IPS DF 19.7 (cell line): ENCODE results near the gene GRIK2.
A peak's percentile ranks its signal among the peaks of the same experiment; 100 is the strongest.

Experiments
- DNase-seq: peaks from one replicate; pipeline ENCODE4 v3.0.0-alpha.2; 2013; ENCODE audit warnings: low read depth, low spot score

Gene GRIK2

GRCh38 chr6:101537753-101538316 lies 144.3 kb downstream of the GRIK2 start:
- no peak for DNase-seq

- no peak for DNase-seq
Measured at GRCh38 chr6:101539510-101540245, 146.2 kb downstream of the GRIK2 start.

- DNase-seq, result no peak
Measured at GRCh38 chr6:101541894-101542293, 148.4 kb downstream of the GRIK2 start.

DNA sequence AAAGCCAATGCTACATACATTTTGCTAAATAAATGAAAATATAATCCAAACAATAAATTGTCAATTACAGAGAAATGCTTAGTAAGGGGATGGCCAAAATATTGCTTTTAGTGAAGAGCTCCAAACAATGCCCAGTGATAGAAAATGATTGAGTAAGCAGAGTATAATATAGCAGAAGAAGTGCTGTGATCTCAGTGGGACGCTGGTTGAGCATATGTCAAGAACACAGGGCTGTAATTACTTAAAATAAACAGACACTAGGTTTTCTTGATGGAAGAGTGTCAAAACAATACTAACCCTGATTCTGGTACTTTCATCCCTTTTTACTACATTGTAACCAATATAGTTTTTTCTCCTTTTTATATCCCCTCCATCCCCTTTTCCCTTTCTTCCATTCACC lies 150.3 kb downstream of the GRIK2 start:
- DNase-seq, result no peak

DNA sequence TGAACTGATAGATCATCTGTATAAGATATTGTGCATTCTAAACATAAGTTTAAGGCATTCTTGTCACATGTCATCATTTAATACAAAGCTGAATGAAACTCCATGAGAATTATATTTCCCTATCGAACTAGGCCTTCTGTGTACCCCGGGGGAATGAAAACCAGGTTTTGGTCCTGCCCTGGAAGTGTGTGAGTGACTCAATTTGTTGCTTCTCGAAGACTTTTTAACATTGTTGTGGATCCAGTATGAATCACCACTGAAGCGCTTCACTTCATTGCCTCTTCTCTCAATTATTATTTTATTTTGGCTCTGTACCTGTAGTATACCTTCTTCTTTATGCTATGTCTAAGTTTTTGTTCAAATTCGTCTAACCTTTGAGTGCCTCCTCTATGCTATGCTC lies 150.8 kb downstream of the GRIK2 start:
- DNase-seq, result no peak

- DNase-seq, result no peak
Measured at GRCh38 chr6:101545191-101545590, 151.7 kb downstream of the GRIK2 start.

DNA sequence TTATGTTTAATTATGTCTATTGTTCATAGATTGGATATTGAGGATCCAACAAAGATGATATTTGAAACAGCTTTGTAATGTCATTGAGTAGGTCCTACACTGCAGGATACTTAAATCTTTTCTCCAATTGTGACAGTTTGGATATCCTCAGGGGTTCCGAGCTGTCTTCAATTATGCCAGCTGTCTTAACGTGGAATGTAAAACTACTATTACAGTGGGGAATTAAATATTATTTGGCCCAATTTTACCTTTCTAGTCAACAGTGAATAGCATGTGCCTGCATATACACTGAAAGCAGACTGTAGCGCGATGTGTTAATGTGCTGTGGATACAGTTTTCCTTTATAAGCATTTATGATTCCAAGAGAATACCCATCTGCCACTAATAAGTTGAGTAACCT lies 156.9 kb downstream of the GRIK2 start:
- DNase-seq, result no peak

- DNase-seq, result no peak
Measured at GRCh38 chr6:101554231-101554630, 160.7 kb downstream of the GRIK2 start.

DNA sequence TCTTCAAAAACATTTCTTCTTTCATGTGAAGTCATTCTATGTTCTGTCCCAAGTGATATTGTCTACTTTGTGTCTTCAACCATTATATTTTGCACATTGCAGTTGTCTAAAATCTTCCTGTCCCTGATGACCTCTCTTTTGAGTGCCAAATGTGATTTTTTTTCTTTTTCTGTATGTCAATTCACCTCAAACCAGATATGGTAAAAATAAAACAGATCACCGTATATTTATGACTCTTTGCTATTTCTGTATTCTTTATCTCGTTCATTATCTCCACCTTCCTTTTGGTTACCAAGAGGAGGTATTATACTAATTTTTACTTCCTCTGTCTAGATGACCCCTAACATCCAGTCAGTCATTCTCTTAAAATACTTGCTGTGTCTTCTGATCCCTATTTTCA lies 165.2 kb downstream of the GRIK2 start:
- DNase-seq, result no peak

DNA sequence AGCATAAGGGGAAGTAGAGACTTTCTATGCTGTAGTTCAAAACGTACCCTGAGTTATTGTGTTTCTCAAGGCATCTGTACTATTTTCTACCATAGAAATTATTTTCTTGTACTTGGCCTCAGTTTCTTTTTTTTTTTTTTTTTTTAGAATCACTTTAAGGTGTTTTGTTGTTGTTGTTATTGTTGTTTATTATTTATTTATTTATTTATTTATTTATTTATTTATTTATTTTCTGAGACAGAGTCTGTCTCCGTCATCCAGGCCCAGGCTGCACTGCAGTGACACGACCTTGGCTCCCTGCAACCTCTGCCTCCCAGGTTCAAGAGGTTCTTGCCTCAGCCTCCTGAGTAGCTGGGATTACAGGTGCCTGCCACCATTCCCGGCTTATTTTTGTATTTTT lies 179.1 kb downstream of the GRIK2 start:
- DNase-seq, result no peak

GRCh38 chr6:101577091-101577490 lies 183.6 kb downstream of the GRIK2 start:
- DNase-seq, result no peak

GRCh38 chr6:101578306-101578705 lies 184.8 kb downstream of the GRIK2 start:
- DNase-seq, result no peak

GRCh38 chr6:101582792-101583191 lies 189.3 kb downstream of the GRIK2 start:
- no peak for DNase-seq

- DNase-seq, result no peak
Measured at GRCh38 chr6:101585501-101585900, 192.0 kb downstream of the GRIK2 start.

DNA sequence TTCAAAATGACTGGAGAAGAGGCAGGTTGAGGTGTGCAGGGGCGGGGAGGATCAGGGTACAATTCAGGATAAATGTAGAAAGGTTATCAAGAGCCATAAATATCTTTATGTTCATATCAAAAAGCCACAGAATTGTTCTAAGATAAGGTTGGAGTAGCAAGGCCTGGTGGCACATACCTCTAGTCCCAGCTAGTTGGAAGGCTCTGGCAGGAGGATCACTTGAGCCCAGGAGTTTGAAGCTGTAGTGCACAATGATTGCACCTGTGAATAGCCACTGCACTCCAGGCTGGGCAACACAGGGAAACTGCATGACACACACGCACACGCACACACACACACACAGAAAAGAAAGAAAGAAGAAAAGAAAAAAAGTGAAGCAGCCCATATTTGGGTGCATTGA lies 194.8 kb downstream of the GRIK2 start:
- DNase-seq, result no peak

- DNase-seq, result no peak
Measured at GRCh38 chr6:101595276-101595675, 201.8 kb downstream of the GRIK2 start.

DNA sequence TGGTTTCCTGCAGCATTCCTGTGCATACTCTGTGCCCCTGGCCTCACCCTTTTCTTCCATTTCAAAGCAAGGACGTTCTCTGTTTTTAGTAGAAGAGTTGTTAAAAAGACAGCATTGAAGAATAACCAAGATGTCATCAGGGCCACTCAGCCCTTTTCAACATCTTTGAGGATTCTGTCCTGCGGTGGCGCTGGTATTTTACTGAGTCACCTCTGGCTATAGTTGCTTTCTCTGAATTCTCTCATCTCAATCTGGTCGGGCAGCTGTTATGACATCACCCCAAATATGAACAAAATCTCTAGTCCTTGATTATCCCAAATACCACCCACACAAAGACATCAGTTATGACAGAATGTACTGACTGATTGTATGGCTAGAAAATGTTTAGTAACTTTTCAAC lies 204.2 kb downstream of the GRIK2 start:
- DNase-seq, result no peak

DNA sequence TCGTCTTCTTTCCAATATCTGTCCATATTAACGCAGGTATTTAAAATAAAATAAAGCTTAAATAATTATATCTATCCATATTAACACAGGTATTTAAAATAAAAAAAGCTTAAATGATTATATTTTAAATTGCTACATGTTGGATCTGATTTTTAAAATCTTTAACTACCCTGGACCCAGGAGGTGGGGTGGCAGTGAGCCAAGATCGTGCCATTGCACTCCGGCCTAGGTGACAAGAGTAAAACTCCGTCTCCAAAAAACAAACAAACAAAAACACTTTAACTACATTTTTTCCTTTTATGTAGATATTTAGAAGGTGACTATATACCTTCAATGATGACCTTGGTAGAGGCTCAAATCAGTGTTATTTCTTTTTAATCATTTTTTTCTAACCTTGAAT lies 211.9 kb downstream of the GRIK2 start:
- no peak for DNase-seq

GRCh38 chr6:101605874-101606273 lies 212.4 kb downstream of the GRIK2 start:
- DNase-seq, result no peak

- no peak for DNase-seq
Measured at GRCh38 chr6:101607111-101607690, 213.7 kb downstream of the GRIK2 start.

DNA sequence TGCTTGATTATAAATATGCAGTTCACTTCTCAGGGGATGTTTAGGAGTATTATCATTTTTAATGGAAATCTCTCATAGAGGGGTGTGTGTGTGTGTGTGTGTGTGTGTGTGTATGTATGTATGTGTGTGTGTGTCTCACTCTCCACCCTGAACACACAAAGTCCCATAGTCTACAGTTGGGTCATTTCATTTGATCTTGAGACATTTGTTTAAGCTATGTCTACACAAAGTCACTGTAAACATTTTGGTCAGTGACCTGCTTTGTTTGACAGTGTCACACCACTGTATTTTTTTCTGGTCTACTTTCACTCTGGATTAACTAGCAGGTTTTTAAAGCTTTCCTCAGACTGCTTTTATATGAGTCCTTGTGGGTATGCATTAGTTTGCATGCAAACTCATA lies 215.2 kb downstream of the GRIK2 start:
- no peak for DNase-seq

DNA sequence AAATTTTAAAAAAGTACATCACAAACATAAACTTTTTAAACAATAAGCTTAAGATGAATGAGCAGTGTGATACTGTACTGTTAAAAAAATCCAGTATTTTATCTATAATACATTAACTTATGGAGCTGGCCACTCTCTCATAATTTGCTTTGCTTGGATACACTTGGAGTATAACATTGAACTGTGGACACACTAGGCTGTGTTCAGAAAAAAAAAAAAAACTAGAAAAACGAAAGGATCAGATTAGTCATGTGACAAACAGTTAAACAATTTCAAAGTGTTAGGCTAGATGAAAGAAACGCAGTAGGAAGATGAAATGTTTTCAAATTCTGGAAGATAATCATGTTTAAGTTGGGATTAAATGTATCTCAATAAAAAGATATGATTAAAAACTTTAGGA lies 220.0 kb downstream of the GRIK2 start:
- DNase-seq, result no peak

GRCh38 chr6:101614774-101615173 lies 221.3 kb downstream of the GRIK2 start:
- DNase-seq, result peak; percentile 92
